GM18873 (cell line): ENCODE data around the gene C11orf68.

Source experiments
- ATAC-seq: cut with Tn5 transposase; IDR thresholded peaks from one replicate; pipeline ENCODE4 v1.9.1; 2021; ENCODE audit warnings: mild to moderate bottlenecking, moderate library complexity, moderate number of reproducible peaks; ENCODE audit not compliant: unreplicated experiment, low FRiP score

Gene C11orf68

GRCh38 chr11:65916391-65916790 is 2.5 kb downstream of the C11orf68 start:
- ATAC-seq = no peak

GRCh38 chr11:65915821-65916251 is 3.0 kb downstream of the C11orf68 start:
- ATAC-seq = no peak

- no peak for ATAC-seq
These were observed 3.6 kb downstream of the C11orf68 start for GRCh38 chr11:65915101-65915820.

GRCh38 chr11:65912845-65913244 is 6.0 kb downstream of the C11orf68 start:
- ATAC-seq = no peak

GRCh38 chr11:65911682-65912568 is 6.9 kb downstream of the C11orf68 start:
- no peak for ATAC-seq

- no peak for ATAC-seq
These were observed 11.0 kb downstream of the C11orf68 start for GRCh38 chr11:65907878-65908277.

- ATAC-seq = no peak
These were observed 12.3 kb downstream of the C11orf68 start for GRCh38 chr11:65906602-65907001.

- ATAC-seq = no peak
These were observed 15.1 kb downstream of the C11orf68 start for GRCh38 chr11:65903715-65904114.

GRCh38 chr11:65903068-65903481 is 15.8 kb downstream of the C11orf68 start:
- no peak for ATAC-seq

- ATAC-seq = no peak
These were observed 18.0 kb downstream of the C11orf68 start for GRCh38 chr11:65900899-65901180.

GRCh38 chr11:65900125-65900898 is 18.6 kb downstream of the C11orf68 start, which contains the start of gene FOSL1:
Gene FOSL1, minus strand, starts transcription at chr11:65900388. Its CDS starts 49 bp downstream, at chr11:65900339.
- peak; percentile 54 for ATAC-seq

GRCh38 chr11:65899356-65900124 is 19.3 kb downstream of the C11orf68 start:
- no peak for ATAC-seq

GRCh38 chr11:65898656-65899355 is 20.1 kb downstream of the C11orf68 start:
- no peak for ATAC-seq

GRCh38 chr11:65897020-65897471 is 21.8 kb downstream of the C11orf68 start:
- ATAC-seq = no peak

- ATAC-seq = no peak
These were observed 22.5 kb downstream of the C11orf68 start for GRCh38 chr11:65896034-65896999.

GRCh38 chr11:65895482-65895981 is 23.3 kb downstream of the C11orf68 start:
- no peak for ATAC-seq

GRCh38 chr11:65894034-65894591 is 24.7 kb downstream of the C11orf68 start:
- no peak for ATAC-seq
